T1000 (cell line): ENCODE data around the gene BTBD16.

Experiments
- DNase-seq: peaks from one replicate; lab custom pipeline; 2025; ENCODE audit warnings: mixed read lengths; lab: John Stamatoyannopoulos, UW

Gene BTBD16

DNA sequence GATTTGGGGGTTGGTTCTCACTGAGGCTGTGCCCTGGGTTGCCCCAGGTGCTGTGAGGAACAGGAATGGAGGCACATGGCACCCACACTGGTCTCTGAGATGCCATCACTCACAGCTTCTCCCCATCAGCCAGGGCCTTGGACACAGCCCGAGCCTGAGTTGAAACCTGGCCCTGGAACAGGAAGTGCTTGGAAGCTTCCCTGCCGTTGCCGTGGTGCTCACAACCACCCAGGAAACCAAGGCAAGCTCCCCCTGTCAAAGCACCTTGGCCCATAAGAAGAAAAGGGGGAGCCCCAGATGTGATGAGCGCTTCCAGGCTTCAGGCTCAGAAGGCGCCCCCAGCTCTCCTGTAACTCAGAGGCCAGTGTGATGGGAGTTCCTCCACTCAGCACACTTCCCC is at the start of gene BTBD16:
Gene BTBD16, plus strand, starts transcription at position 221 of the 400 bp plus-strand sequence. CDS start 3,786 bp downstream, outside the sequence.
- no peak for DNase-seq

DNA sequence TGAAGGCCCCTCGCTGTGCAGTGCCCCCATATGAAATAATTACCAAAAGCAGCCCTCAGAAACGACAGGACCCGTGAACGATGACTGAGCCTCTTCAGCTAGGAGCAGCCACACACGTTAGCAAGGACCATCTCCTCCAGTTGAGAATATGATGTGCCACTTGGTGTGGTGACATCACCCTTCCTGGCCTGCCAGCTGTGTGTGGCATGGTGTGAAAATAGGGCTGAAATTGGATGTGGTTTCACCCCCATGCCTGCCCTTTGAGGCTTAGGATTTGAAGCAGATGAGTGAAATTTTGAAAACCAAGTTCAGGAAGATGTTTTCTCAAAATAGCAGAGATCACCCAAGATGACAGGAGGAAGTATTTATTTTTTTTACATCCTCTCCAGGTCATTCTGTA is 49.1 kb upstream of the BTBD16 start:
- no peak for DNase-seq

DNA sequence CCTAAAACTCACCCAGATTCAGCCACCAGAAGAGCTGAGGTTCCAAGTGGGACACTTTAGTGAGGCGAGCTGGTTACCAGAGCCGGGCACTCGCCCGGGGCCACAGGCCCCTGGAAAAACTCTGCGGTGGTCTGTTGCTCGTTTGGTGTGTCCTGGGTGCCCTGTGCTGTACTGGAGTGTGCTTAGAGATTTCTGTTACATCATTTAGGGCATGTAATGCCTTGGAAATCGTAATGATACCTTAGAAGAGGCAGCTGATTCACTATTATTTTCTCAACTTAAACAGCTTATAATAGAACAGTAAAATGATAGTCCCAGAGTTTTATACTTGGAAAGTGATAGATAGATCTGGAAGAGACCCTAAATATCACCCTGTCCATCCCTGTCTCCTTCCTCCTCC is 48.5 kb upstream of the BTBD16 start:
- DNase-seq, result no peak

DNA sequence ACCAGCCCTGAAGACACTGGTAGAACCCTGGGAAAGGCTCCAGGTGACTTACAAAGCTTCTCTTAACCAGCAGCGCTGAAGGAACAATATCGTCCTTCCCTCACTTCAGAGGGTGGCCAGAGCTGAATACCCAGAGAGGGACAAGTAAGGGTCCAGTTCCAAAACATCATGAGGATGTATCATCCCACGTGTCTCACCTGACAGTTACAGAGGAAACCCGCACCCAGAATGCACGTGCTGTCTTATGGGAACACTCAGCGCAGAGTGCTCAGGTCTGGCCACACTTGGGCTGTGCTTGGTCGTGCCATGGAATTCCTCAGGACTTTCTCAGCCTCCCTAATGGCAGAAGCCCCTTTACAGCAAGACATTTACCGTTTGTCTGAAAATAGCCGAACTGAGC is 46.9 kb upstream of the BTBD16 start:
- no peak for DNase-seq

DNA sequence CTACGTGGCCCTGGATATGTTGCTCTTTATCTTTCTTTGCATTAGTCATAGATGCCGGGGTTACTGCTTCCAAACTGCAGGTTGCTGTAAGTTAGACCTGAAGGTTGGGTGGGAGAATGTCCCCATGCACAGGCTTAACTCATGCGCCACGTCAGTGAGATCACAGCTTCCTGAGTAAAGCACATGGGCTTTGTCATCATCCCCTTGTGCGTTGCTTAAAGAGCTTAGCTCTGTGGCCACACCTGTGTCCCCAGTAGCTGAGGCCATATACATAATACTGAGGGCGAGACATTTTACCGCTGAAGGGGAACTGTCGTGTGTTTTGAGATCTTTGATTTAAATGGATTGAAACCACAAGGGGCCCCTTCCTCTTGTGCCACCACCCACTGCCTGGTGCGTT is 45.8 kb upstream of the BTBD16 start:
- no peak for DNase-seq

DNA sequence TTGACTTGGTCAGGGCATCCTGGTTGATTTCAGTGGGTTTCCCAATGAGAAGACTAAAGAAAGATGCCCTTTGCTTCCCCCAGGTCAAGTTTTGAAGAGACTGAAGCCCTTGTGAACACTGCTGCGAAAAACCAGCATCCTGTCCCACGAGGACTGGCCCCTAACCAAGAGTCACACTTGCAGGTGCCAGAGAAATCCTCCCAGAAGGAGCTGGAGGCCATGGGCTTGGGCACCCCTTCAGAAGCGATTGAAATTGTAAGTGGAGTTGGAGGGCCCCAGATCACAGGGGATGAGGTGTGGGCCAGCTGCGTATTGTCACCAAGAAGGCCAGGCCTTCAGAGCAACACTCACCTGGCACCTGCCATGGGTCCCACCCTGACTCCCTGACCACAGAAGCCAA is 43.3 kb upstream of the BTBD16 start:
- no peak for DNase-seq

DNA sequence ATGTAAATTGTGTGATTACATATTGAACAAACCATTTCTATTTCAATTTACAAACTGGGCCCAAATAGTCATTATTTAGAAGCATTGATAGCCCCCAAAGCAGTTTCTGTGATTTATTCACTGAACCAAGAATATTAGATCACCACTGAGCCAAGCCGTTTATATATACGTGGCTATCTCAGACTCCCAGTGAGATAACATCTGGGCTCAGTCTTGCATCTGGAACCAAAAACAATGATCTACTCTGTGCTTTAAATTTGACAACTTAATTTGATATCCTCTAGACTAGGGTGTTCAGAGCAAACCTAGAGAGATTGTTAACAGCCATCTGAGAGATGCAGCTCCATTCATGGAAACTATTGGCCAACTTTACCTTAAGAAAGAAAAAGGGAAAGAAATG is 41.4 kb upstream of the BTBD16 start:
- DNase-seq, result no peak

DNA sequence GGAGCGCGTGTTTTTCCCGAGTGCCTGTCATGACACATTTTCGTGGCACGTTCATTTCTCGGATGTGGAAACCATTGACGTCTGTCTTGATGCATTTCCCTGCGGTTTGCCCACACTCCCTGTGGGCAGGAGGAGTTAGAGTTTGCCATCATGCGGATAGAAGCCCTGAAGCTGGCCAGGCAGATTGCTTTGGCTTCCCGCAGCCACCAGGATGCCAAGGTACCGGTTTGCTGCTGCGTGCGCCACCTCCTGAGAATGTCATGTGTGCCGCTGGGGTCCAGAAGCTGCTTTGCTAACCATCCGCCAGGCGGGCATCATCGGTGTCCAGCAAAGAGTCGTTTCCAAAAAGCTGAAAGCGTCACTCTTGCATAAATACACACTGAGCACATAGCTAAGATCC is 40.9 kb upstream of the BTBD16 start:
- DNase-seq, result no peak

DNA sequence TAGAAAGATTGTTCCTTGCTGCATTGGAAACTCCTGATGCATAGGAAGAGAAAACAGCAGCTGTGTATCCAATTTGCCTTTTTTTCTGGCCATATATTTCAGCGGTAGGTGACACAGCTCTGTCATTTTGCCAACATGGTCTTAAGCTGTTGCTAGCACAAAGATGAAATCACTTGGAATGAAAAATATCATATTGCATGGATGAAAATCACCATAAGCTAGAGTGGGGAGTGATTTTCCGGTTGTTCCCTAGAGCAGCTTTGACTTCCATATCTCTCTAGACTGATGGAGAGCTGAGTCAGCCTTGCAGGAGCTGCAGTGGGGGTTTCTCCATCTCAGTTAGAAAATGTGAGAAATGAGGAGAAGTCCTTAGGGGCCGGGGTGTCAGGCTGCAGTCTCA is 38.3 kb upstream of the BTBD16 start:
- DNase-seq, result no peak

DNA sequence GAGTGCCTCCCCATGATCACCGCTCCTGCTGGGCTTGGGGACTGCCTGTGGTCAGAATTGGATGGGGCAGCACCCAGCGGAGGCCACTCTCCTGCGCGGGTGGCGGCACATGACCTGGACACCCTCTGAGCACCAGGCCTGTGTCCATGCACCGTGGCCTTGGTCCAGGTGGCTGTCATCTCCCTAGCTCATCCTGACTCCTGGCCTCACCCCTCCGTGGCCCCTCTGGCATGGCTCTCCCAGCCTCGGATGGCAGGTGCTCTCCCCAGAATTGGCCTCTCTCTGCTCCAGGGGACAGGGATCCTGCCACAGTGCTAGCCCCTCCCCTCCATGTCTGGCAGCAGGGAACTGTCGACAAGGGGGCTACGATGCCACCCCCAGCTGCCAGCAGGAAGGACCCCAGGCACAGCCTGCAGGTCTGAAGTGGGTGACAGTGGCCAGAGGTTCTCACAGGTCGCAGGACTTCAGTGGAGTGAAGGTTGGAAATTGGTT is 37.2 kb upstream of the BTBD16 start:
- DNase-seq, result no peak

DNA sequence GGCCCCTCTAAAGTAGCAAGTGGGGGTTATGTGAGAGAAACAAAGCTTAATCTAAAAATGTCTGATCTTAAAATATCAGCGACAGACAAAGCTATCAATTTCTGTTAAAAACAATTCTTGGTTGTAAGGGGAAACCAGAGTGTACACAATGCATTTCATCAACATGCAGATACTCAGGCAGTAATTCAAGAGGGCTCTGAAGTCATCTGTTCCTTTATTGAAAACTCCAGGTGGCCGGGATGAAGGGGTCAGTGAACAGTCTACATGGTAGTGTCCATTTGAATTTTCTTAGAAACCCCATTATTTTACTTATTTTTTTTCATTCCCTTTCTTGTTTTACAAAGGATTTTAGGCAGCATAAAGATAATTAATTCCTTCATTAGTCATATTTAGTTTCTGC is 36.7 kb upstream of the BTBD16 start:
- no peak for DNase-seq

DNA sequence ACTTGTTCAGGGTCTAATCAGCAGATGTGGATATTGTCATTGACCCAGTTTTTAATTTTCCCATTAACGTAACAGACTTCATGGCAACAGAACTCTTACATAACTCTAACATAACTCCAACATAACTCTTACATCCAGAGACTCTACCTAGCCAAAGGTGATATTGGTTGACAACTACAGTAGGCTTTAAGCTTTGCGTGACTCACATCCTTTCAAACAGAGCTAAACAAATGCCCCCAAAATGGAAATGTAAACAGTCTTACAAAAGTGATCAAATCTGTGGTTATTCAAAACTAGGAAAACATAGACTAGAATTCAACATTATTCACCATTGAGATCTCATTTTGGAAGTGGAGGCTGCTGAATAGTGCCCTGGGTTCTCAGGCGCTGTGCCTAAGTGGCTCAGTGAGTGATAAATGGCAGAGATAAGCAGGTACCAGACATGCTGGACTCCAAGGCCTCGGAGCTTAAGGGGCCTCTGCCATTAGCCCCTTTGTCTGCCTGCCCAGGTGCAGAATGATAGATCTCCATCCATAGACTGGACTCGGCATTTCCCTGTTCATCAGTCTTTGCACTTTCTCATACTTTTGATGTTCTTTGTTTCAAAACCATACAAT is 34.3 kb upstream of the BTBD16 start:
- no peak for DNase-seq

DNA sequence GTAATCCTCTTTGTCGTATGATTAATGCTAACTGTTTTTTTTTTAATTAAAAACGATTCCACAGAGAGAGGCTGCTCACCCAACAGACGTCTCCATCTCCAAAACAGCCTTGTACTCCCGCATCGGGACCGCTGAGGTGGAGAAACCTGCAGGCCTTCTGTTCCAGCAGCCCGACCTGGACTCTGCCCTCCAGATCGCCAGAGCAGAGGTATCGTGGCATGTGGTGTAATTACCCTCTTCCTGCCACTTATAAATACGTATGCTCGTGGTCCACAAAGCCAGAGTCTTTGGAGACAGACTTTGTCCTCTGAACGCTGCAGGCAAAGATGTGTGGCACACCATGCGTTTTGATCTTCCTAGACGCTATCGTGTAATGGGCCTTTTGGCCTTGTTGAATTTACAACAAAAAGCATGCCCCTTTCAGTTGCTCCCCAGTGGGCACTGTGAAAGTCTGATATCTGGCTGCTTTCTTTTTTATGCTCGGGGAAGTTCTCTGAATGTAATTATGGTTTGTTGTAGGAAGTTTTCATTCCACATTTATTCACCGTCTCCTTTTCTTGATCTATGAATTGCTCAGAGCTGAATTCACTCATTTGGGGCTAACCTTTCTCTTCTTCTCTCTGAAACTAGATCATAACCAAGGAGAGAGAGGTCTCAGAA is 33.6 kb upstream of the BTBD16 start:
- DNase-seq, result no peak

DNA sequence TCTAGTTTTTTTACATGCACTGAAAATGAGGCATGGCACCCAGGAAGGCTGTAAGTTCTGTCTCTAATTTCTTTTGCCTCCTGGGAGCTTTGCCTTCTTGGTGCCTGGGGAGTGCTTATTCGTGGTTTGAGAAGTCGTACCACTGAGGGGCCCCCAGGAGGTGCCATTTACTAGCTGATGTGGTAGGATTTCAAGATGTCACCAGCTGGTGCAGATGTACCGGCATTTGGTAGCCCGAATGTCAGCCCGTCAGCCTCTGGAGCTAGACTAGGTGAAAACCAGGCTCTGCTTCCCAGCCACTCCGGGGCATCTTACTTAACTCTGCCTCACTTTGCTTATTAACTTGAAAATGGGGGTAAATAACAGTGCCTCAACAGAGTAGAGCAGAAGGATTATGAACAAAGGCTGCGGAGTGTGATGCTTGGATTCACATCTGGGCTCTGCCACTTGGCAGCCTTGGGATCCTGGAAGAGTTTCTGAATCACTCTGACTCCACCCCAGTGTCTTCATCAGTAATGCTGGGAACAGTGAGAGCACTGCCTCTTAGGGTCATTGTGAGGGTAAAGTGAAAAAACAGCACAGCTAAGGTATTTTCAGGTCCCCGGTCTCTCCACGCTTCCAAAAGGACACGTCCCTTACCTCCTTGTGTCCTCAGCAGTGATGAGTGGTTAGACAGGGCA is 31.4 kb upstream of the BTBD16 start:
- no peak for DNase-seq

DNA sequence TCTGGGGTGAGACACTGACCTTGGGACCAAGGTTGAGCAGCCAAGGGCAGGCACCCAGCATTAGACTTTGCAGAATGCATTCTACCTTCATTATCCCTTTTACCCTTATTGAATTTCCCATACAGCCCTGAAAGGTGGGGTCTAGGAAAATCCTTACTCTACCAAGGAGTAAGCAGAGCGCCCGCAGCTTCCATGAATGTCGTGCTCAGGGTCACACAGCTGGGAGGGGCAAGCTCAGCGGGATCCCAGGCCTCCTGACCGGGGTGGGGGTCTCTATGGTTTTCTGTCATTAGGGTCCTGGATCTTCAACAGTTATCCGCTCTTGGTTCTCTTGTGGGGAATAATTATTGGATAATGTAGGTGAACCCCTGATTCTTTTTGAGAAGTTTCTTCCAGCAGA is 30.7 kb upstream of the BTBD16 start:
- DNase-seq, result no peak

DNA sequence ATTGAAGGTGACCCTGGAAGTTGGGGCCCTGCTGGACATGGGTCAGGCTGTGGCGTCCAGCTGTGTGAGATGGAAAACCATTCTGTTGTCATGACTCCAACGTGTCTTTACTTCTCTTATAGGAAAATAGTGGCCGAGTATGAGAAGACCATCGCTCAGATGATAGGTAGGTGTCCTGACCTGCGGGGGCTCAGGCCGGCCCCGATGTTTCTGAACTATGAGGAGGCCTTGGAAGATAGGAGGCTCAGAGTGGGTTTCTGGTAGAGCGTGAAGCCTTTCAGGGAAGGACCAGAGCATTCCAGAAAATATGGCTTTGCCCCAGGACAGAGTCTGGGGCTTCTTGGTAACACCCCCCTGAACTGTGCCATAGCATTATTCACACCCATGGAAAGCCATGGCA is 29.3 kb upstream of the BTBD16 start:
- DNase-seq, result no peak

DNA sequence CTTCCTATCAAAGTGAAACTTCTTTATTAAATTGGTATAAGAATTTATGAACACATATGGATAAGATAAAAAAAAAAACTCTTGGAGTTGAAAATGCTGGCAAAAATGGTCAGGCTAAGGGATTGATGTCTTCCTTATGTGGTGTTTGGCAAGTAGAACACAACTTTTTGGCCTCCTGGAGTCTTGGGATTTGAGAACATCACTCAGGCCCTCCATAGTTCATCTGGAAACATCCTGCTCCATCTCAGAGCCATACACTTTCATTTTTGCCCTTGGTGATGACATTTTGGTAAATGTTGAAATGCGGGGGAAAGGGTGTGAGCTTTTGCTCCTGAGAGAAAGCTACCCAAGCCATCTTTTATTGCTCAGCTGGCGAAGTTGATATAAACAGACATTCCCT is 27.5 kb upstream of the BTBD16 start:
- DNase-seq, result no peak

DNA sequence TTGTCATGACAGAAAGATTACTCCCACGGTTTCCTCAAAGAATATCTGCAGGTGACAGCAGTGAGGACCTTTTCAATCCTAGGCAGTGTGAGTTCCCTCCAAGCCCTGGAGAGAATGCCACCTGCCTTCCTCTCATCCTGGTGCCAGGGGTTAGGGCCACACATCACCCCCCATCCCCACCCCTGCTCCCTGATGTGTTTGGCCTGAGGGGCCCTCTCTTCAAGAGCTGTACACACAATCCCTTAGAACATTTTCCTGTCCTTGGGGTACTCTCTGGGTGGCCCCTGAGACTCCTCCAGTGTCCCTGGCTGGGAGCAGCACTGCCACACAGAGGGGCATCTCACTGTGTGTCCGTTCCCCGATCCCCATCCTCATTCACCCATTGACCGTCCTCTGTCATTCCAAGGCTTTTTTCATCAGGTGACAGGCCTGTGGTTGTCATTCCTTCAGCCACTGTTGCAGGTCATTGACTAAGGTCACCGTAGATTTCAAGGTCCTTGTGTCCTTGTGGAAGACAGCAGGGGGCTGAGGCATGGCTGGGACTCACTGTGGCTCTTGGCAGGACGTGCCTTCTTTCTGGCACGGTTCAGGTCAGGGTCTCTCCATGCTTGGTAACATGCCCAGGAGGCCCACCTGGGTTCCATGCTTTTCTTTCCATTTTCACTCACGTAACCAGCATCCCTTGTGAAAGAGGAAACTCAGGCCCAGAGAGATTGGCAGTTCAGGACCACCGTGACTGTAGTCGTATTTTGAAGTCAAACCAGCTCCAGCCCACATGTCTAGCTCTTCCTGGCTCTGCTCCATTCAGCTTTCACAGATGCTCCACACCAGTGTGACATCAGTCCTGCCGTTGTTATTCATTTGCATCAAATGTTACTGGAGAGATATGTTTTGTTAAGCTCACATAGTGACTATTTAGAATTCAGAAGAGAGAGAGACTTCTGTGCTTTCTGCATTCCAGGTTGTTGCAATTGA is 26.8 kb upstream of the BTBD16 start:
- no peak for DNase-seq

DNA sequence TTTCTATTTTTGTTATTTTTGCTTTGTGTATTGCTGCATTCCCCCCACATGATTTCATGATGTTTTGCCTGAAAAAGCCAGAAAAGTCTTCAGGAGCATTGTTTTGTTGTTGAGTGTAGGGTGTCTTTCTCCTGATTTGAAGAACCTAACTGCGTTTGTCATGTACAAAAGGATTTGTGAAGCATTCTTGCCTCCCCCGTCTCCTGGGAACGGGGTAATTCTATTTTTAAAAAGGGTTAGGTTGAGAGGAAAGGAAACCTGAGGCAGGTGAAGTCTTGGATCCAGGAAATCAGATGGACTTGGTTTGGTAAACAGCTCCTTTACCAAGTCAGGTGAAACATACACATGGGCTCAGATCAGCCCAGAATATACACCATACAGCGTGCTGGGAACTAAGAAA is 26.0 kb upstream of the BTBD16 start:
- DNase-seq, result no peak

DNA sequence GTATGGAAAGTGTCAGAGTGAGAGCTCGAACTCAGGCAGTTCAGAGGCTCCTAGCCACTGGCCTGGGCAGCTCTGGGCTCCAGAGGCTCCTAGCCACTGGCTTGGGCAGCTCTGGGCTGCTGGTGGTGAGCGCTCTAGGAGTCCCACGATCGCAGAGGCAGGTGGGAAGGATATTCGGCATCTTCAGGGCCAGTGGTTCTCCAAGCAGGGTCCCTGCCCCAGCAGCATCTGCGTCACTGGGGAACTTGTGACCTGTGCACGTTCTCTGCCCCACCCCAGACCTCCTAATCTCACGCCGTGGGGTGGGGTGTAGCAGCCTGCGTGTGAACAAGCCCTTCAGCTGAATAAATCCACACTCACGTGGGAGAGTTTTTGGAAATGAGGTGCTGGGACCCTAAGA is 25.2 kb upstream of the BTBD16 start:
- DNase-seq, result no peak

DNA sequence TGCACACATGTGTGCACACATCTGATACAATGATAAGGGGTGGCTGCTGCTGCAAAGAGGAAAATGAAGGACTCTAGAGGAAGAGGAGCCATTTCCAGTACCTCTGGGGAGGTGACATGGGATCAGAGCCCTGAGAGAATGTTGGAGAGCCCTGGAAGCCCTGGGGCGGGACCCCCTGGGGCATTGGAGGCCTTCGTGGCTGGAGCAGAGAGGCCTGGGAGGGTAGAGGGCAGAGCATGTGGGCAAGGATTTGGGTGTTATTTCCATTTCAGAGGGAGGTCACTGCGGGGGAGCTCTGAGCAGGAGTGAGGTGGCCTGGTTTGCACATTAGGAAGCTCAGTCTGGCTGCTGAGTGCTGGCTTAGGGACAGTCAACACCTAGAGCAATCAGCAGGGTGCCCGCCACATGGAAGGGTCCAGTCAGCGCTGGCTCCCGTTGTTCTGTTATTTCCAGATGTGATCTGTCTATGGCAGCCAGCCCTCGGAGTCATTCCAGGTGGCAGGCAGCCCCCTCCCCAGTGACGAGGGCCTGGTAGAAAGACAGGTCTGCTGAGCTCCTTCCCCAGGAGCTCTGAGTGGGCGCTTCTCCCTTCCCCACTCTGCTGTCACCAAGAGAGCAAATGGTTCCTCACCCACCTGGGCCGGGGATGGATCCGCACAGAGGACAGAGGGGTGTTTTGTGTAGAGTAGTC is 24.1 kb upstream of the BTBD16 start:
- DNase-seq, result no peak
